GM19467 (cell line): ENCODE results near the gene PDZD7.

Source experiments
- ATAC-seq: cut with Tn5 transposase; IDR thresholded peaks from one replicate; pipeline ENCODE4 v1.9.1; 2021; ENCODE audit warnings: mild to moderate bottlenecking, moderate library complexity; ENCODE audit not compliant: unreplicated experiment

The PDZD7 gene

GRCh38 chr10:100969187-100970075, 61.5 kb downstream of the PDZD7 start, which contains the start of gene SEMA4G:
Gene SEMA4G, plus strand, starts transcription at chr10:100969504. Its CDS starts 3,409 bp downstream, at chr10:100972913.
- no peak for ATAC-seq

DNA sequence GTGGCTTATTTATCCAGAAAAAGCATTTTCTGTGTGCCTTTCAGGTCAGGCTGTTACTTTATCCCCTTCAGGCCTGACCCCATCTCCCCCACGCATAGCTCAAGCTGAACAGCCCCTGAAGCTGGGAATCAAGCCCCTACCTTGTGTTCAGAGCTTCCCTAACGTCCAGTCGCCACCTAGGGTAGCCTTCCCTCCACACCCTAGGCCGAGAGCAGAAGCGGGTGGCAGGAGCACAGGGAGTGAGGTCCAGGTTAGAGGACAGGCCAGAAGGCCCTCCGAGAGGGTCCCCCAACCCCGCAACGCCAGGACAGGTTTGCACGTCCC, 62.1 kb downstream of the PDZD7 start:
- ATAC-seq: no peak

DNA sequence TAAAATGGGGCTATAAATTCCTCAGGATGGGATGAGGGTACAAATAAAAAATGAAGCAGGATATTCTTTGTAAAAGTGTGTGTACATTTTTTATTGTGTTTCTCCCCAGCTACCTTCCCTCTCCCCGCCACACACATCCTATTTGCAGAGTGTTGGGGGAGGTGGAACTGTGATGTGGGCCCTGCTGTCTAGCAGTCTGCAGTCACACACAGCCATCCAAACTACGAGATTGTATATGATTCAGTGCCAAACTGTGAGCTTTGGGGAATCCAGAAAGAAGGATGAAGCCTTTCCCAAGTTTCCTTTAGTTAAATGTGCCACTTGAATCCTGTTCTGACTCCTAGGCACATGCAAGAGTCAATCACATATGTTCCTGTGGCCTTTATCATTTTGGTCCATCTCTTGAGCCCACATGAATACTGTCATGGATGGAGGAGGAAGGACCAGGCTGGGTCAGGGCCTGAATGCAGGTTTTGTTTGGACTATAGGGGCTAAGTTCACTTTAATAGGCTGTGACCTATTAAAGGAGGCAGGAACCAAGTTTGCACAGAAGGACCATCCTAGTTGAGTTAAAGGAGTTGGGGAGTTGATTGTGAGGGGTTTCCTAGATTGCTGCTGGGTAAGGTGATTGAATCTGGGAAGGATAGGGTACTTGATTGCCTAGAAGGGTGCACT, 62.7 kb downstream of the PDZD7 start:
- no peak for ATAC-seq

DNA sequence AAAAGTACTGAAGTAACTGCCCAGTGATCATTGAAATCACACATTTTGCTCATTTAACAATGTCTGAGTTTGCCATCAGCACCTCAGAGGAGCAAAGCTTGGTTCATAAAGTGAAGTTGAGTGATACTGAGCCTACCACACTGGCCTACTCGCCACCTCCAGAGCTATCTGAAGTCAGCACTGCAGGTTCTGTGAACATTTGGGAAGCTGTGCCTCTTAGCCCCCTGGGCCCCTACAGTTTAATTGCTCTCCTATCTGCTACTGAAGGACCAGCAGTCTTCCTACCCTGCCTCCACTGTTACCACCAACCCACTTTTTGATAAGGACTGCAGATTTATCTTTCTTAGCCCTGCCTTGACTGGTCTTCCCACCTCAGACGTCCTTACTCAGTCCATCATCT, 63.6 kb downstream of the PDZD7 start:
- ATAC-seq: no peak

GRCh38 chr10:100966887-100967286, 64.0 kb downstream of the PDZD7 start:
- no peak for ATAC-seq

GRCh38 chr10:100965820-100966219, 65.1 kb downstream of the PDZD7 start:
- no peak for ATAC-seq

GRCh38 chr10:100963826-100964225, 67.1 kb downstream of the PDZD7 start:
- no peak for ATAC-seq

DNA sequence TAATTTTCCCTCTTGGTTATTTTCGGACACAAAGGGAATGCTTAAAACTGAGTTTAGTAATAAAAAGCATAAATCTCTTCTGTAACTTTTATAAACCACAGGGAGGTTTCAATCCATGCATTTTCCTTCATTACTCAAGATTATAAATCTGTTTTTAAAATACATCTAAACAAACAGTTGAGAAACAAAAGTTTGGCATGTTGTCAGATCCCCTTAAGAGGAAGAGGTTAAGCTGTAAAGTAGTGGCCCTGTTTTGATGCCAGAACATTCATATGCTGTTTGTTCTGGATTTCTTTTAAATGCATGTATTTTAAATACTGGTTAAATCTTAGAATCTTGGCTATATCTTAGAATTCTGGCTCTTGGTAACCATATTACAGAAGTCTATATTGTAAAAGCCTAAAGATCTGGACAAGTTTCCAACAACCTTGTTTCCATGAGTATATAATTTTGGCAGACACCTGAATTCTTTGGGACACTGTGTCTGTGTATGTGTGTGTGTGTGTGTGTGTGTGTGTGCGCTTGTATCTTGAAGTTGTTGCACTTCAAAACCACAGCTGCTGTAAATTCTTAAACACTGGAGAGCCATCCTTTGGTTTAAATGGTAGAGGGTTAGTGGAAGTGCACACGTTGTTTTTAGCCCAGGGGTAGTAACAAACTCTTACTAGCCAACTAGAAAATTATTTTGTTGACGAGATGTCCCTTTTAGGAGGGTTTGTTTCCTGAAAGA, 68.4 kb downstream of the PDZD7 start:
- ATAC-seq: no peak

DNA sequence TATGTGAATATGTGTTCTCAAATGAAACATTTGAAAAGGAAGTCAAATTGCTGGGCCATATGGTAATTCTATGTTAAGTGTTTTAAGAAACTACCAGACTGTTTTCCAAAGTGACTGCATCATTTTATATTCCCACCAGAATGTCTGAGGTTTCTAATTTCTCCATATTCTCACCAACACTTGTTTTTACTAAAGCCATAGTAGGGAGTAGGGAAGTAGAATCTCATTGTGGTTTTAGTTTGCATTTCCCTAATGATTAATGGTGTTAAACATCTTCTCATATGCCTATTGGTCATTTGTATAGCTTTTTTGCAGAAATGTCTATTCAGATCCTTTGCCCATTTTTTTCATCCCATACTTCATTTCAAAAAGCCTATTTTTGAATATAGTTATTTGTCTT, 70.7 kb downstream of the PDZD7 start:
- ATAC-seq: no peak
